Measurements from ENCODE around the gene LIMS1. TPM values are rescaled to one million over a fixed set of nuclear protein-coding genes. Genes with fewer than 3 reads are reported as not detected.

LIMS1 gene
- 410 and 441 TPM in 2 replicates for total RNA-seq

GRCh38 chr2:108533832-108534583 is at the start of gene LIMS1:
Gene LIMS1 (plus strand): TSS chr2:108534470. CDS start chr2:108534563, 93 bp downstream.

GRCh38 chr2:108719149-108720044 is 185.1 kb downstream of the LIMS1 start, which contains the start of gene RANBP2:
Gene RANBP2 (plus strand): TSS chr2:108719482. CDS start chr2:108719607, 125 bp downstream.

Other genes with a start within 250 kb of the LIMS1 start
- under 0.01 TPM in 1 of 2 replicates, not detected in the other for gene SULT1C2, start 245.6 kb upstream of the LIMS1 start, total RNA-seq
- 158 and 287 TPM in 2 replicates for gene SULT1C4, start 156.5 kb upstream of the LIMS1 start, total RNA-seq
- gene GCC2, start 85.3 kb upstream of the LIMS1 start, total RNA-seq, result 16.0 and 23.8 TPM in 2 replicates
- gene RANBP2, start 185.0 kb downstream of the LIMS1 start, total RNA-seq, result 60.0 and 81.8 TPM in 2 replicates

Measured in dermis lymphatic vessel endothelial cell (primary cell).